WERI-Rb-1 (cell line): ENCODE results near the gene FRMD4B.
"Not testable (repeated sequence)": the region's sequence is repeated elsewhere in the genome, so short reads cannot be mapped to it uniquely, and the experiment has no call there.

Experiments
- DNase-seq: peaks from one replicate; pipeline ENCODE4 v3.0.0-alpha.2; 2020
- H3K27ac ChIP-seq: fragments of 250-450 bp; sonication (Bioruptor Pico); 2 replicates; pipeline ENCODE4 v1.5.1; 2020; ENCODE audit warnings: mild to moderate bottlenecking, moderate library complexity
- H3K27me3 ChIP-seq: fragments of 250-450 bp; sonication (Bioruptor Pico); 2 replicates; pipeline ENCODE4 v1.5.1; 2021; ENCODE audit warnings: mild to moderate bottlenecking, low read depth, moderate library complexity; ENCODE audit not compliant: insufficient read depth, severe bottlenecking
- H3K36me3 ChIP-seq: fragments of 250-450 bp; sonication (Bioruptor Pico); 2 replicates; pipeline ENCODE4 v1.5.1; 2020; ENCODE audit warnings: mild to moderate bottlenecking, moderate library complexity
- H3K4me3 ChIP-seq: 2 replicates; pipeline ENCODE4 v1.5.1; 2011; ENCODE audit warnings: low read depth, mild to moderate bottlenecking, control low read depth, low read length
- H3K9me3 ChIP-seq: fragments of 250-450 bp; sonication (Bioruptor Pico); 2 replicates; pipeline ENCODE4 v1.5.1; 2021; ENCODE audit warnings: mild to moderate bottlenecking, moderate library complexity; ENCODE audit not compliant: severe bottlenecking
- TF ChIP-seq, protein P1 (sequence below): IDR thresholded peaks from 2 replicates; pipeline ENCODE4 v1.5.1; 2011; ENCODE audit warnings: low read depth, mild to moderate bottlenecking, control low read depth, inconsistent platforms, low read length

FRMD4B gene

DNA sequence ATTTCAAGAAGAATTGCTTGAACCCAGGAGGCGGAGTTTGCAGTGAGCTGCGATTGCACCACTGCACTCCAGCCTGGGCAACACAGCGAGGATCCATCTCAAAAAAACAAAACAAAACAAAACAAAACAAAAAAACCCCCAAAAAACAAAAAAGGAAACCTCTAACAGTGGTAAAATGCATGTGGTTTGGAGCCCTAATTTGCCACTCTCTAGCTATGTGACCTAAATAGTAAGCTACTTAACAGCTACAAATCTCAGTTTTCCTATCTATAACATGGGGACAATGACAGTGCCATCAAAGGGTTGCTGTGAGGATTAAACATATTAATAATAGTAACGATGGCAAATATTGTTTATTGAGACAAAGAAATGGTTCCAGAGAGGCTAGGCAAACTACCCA lies 144.1 kb downstream of the FRMD4B start:
- TF ChIP-seq, protein P1, sequence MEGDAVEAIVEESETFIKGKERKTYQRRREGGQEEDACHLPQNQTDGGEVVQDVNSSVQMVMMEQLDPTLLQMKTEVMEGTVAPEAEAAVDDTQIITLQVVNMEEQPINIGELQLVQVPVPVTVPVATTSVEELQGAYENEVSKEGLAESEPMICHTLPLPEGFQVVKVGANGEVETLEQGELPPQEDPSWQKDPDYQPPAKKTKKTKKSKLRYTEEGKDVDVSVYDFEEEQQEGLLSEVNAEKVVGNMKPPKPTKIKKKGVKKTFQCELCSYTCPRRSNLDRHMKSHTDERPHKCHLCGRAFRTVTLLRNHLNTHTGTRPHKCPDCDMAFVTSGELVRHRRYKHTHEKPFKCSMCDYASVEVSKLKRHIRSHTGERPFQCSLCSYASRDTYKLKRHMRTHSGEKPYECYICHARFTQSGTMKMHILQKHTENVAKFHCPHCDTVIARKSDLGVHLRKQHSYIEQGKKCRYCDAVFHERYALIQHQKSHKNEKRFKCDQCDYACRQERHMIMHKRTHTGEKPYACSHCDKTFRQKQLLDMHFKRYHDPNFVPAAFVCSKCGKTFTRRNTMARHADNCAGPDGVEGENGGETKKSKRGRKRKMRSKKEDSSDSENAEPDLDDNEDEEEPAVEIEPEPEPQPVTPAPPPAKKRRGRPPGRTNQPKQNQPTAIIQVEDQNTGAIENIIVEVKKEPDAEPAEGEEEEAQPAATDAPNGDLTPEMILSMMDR = no peak
- no peaks in the 10 kb centered on the region for H3K36me3 ChIP-seq
- no peak overlapping the region for H3K4me3 ChIP-seq
- H3K27ac ChIP-seq = no peak overlapping the region
- H3K27me3 ChIP-seq = no peaks in the 10 kb centered on the region
- no peaks in the 10 kb centered on the region for H3K9me3 ChIP-seq
- no peak for DNase-seq

DNA sequence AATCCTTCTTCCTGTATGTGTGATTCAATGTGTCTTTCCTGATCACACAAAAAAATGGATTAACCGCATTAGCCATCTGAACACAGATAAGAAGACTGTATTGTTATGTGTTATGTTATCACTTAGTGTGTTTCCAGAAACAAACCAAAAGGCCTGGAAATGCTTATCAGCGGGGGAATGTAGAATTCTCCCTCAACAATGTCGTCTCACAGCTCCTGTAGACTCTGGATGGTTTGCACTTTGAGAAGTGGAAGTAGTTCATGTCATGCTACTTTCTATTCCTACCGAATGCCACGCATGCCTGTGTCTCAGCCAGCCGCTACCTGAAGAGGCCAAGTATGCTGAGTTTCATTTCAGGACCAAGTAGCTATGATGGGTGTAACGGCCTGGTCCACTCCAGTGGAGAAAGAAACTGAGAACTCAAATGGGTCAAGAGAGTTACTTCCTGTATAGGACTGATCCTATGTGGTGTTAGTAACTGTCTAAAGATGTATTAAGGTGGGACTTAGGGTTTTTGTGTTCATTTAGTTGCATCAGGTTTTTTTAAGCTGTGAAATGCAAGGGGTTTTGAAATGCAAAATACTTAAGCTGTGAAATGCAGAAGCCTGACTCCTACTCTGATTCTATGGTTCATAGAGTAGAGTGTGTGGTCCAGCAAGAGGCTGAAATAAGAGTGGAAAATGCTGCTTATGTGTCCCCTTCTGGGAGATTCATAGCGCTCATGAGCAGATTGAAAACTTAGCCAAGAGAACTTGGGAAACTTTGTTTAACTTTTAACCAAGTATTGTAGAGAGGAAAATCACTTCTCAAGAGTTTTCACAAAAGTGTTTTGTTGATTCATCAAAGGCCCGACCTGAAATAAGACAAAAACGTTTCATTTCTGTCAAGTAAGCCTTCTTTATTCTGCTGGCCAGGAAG lies 145.0 kb downstream of the FRMD4B start:
- no peaks in the 10 kb centered on the region for H3K27me3 ChIP-seq
- H3K36me3 ChIP-seq = no peaks in the 10 kb centered on the region
- H3K27ac ChIP-seq = no peak overlapping the region
- DNase-seq = no peak
- no peak overlapping the region for H3K4me3 ChIP-seq
- TF ChIP-seq, protein P1 = no peak
- H3K9me3 ChIP-seq = no peaks in the 10 kb centered on the region

DNA sequence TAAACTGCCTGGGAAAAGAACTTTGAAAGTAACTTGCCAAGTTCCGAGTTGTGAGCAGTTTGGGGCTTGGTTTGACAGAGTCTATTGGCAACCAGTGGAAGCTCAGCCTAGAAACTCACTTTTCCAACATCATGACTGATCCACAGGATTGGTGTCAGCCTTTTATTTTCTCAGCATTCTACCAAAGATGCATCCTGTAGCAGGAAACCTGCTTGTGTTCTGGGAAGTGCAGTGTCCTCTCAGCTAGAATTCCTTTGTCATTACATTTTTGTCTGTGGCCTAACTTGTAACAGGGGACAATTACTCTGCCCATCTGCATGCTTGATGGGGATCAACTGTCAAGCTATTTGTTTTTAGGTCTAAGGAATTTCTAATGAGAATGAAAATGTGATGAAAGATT lies 146.8 kb downstream of the FRMD4B start:
- TF ChIP-seq, protein P1 = no peak
- H3K27ac ChIP-seq = no peak overlapping the region
- no peak overlapping the region for H3K4me3 ChIP-seq
- no peak for DNase-seq
- H3K27me3 ChIP-seq = no peaks in the 10 kb centered on the region
- no peaks in the 10 kb centered on the region for H3K36me3 ChIP-seq
- no peaks in the 10 kb centered on the region for H3K9me3 ChIP-seq

DNA sequence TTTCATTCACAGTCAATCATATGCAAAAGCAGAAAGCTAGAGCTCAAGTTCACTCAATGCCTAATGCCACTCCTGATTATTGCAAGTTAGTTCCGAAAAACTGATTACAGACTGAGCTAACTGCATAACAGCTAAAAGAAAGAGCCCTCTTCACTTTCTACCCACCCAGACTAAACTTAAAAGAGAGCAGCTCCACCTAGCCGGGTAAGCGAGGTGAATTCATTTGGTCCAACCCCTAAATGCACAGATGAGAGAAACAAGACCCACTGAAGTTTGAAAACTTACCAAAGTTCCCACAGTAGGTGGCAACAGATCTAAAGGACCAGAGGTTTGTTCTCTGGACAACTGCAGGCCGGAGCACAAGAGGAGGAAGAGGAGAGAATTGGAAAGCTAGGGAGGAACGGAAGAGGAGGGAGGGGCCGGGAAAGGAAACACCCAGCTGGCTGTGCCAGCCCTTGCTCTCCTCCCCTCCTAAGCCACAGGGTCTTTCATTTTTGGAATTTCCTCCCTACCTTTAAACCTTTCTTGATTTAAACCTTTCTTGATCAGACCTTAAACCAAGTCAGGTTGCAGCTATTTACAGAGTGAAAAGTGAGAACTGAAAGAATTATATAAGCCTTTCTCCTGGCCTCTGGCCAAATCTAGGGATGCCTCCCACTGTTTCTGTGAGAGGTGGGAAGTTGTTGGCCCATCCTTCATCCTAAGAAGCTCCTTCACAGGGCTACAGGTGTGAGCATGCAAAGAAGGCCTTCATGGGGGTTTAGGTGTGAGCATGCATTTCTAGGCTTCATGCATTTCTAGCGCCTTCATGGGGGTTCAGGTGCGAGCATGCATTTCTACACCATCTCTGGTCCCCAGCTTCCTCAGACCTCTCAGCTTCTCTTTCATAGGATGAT lies 148.8 kb downstream of the FRMD4B start:
- TF ChIP-seq, protein P1 = no peak
- H3K9me3 ChIP-seq = no peaks in the 10 kb centered on the region
- H3K27ac ChIP-seq = no peak overlapping the region
- no peak overlapping the region for H3K4me3 ChIP-seq
- no peaks in the 10 kb centered on the region for H3K27me3 ChIP-seq
- no peak for DNase-seq
- H3K36me3 ChIP-seq = no peaks in the 10 kb centered on the region

DNA sequence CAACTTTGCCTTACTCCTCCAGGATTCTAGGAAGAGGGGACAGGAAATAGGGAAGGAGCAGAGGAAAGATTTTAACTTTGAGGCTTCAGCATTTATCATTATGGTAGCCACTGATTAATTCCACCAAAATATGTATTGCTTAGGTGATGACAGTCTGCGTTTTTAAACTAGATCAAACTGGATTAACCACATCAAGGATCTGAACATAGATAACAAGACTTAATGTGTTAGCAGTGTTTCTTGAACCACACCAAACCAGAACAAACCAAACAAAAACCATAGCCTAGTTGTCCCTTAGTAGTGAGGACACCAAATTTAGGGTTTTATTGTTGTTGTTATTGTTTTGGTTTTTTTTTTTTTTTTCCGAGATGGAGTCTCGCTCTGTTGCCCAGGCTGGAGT lies 150.0 kb downstream of the FRMD4B start:
- TF ChIP-seq, protein P1 = no peak
- DNase-seq = no peak
- Histone ChIP-seq H3K36me3 (no peaks in the 10 kb centered on the region), H3K27ac (no peak overlapping the region), H3K27me3 (no peaks in the 10 kb centered on the region), H3K9me3 (no peaks in the 10 kb centered on the region), H3K4me3 (no peak overlapping the region)

DNA sequence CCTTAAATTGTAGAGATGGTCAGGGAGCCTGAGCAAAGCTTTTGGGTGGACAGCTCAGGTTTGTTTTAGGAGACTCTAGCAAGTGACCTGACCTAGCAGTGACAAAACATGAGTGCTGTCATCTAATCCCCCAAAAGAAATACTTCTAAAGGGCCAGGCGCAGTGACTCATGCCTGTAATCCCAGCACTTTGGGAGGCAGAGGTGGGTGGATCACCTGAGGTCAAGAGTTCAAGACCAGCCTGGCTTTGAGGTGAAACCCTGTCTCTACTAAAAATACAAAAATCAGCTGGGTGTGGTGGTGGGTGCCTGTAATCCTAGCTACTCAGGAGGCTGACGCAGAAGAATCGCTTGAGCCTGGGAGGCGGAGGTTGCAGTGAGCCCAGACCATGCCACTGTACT lies 150.7 kb downstream of the FRMD4B start:
- not testable (repeated sequence) for H3K27me3 ChIP-seq, H3K9me3 ChIP-seq, H3K4me3 ChIP-seq, DNase-seq, H3K36me3 ChIP-seq, H3K27ac ChIP-seq
